Mucosa of descending colon (tissue), 3 donors: ENCODE measurements around the gene ATP8B4. TPM values are rescaled to one million over a fixed set of nuclear protein-coding genes. Genes with fewer than 3 reads are reported as not detected.

Experiments
- ATAC-seq: fragments of 200-7000 bp; cut with Tn5 transposase; one replicate; pipeline ENCODE4 v1.9.1; 2020; ENCODE audit warnings: mild to moderate bottlenecking, moderate library complexity
- DNase-seq, 3 donors: peaks; one replicate each; pipeline ENCODE4 v3.0.0-alpha.2; 2020
- H3K36me3 ChIP-seq: fragments of 200-600 bp; one replicate; pipeline ENCODE4 v1.8.0; 2021; ENCODE audit warnings: low read depth, mild to moderate bottlenecking
- H3K4me1 ChIP-seq: fragments of 200-600 bp; one replicate; pipeline ENCODE4 v1.8.0; 2021; ENCODE audit warnings: low read depth, mild to moderate bottlenecking
- H3K4me3 ChIP-seq: fragments of 200-600 bp; one replicate; pipeline ENCODE4 v1.8.0; 2021; ENCODE audit warnings: mild to moderate bottlenecking
- H3K9me3 ChIP-seq: fragments of 200-600 bp; one replicate; pipeline ENCODE4 v1.8.0; 2021; ENCODE audit warnings: mild to moderate bottlenecking
- intact Hi-C, 2 donors: fragments of 100-400 bp; cut with DNase I in 1 of 2; cut with micrococcal nuclease in 1 of 2; formaldehyde crosslinking; loops; one replicate each; pipeline versions ENCODE4 v1.11.0 to v1.11.1; 2022; cut with DNase I, micrococcal nuclease
- long read RNA-seq, 2 donors: library from polyadenylated mRNA; unstranded; transcript quantifications; one replicate each; pipeline ENCODE4 v2.0.0, GENCODE V29; 2019 to 2021
- total RNA-seq, 3 donors: library from RNA; stranded (reverse); fragmentation: NEBNext Ultra II Directional in 2 of 3; extraction: Animal tissue kit (Norgen Biotek cat#: 25700) in 2 of 3; gene quantifications; one replicate each; pipeline versions ENCODE4 v1.2.1 to v1.2.4, GENCODE V29; 2021 to 2023
- TF ChIP-seq, protein P1 (sequence below): fragments of 200-600 bp; IDR thresholded peaks from one replicate; pipeline ENCODE4 v1.8.0; 2022; ENCODE audit warnings: antibody characterized with exemption, mild to moderate bottlenecking
- donor health status: DM: no; HTN: no; CAD: no; lungs with moderate emphysema.
- donor health status: DM: no; HTN: no; CAD: no.
- donor health status: DM: no; HTN: yes; CAD: no.

The ATP8B4 gene, protein sequence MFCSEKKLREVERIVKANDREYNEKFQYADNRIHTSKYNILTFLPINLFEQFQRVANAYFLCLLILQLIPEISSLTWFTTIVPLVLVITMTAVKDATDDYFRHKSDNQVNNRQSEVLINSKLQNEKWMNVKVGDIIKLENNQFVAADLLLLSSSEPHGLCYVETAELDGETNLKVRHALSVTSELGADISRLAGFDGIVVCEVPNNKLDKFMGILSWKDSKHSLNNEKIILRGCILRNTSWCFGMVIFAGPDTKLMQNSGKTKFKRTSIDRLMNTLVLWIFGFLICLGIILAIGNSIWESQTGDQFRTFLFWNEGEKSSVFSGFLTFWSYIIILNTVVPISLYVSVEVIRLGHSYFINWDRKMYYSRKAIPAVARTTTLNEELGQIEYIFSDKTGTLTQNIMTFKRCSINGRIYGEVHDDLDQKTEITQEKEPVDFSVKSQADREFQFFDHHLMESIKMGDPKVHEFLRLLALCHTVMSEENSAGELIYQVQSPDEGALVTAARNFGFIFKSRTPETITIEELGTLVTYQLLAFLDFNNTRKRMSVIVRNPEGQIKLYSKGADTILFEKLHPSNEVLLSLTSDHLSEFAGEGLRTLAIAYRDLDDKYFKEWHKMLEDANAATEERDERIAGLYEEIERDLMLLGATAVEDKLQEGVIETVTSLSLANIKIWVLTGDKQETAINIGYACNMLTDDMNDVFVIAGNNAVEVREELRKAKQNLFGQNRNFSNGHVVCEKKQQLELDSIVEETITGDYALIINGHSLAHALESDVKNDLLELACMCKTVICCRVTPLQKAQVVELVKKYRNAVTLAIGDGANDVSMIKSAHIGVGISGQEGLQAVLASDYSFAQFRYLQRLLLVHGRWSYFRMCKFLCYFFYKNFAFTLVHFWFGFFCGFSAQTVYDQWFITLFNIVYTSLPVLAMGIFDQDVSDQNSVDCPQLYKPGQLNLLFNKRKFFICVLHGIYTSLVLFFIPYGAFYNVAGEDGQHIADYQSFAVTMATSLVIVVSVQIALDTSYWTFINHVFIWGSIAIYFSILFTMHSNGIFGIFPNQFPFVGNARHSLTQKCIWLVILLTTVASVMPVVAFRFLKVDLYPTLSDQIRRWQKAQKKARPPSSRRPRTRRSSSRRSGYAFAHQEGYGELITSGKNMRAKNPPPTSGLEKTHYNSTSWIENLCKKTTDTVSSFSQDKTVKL
- 1 to 10 TPM; 4.7 to 8.9 (median 7.4) TPM for total RNA-seq
- long read RNA-seq, donor 1, partial matches to known transcripts = 0 of 2 reads
- long read RNA-seq, donor 1, other reads (novel, unspliced or antisense) = 2 of 2 reads
- long read RNA-seq, donor 2 = 0 reads

DNA sequence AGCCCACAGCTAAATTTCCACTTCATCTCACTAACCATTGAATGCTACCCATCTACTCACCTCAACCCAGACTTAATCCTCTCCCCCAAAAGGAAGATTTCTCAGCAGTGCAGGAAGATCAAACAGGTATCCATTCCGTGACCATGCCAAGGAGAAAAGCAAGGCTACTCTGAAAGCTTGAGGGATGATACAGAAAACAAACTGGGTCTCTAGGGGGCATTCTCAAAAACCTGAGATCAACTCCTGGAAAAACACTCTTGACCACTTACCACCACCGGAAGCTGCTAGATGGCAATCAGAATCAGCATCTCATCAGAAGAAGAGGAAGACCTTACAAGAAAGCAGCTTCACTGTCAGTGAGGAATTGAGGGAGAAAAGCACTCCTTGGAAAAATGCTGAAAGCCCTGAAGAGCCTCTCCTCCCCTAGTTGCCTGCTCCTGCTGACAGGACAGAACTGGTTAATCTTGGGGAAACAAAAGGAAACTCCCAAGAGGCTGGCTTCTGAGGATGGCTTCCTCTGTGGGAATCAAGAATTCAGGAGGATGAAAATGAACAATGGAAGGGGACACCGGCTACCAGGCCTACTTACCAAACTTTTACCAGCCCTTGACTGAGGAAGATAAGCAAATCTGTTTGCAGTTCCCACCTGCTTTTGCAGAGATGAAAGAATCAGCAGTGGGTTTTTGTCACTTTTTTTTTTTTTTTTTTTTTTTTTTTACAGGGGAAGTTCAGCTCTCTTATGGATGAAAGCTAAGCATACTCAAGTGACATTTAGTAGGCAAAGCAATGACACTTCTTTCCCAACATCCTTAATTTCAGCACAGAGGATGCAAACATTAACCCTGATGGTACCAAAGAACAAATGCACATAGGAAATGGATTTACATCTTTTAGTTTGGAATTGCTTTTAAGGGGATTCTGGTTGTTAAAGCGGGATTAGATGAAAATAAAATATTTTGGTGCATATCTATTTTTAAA is at the start of gene ATP8B4:
Gene ATP8B4, minus strand, starts transcription at position 171 of the 978 bp plus-strand sequence. CDS start 12,267 bp downstream, outside the sequence.
- H3K9me3 ChIP-seq = peaks cover 7% of the 10 kb centered on the region
- no peak for ATAC-seq
- intact Hi-C loops = no loop called here
- H3K36me3 ChIP-seq = no peaks in the 10 kb centered on the region
- DNase-seq = no peak
- H3K4me3 ChIP-seq = no peak within 1 kb of the TSS
- H3K4me1 ChIP-seq = no peaks in the 10 kb centered on the region
- TF ChIP-seq, protein P1, sequence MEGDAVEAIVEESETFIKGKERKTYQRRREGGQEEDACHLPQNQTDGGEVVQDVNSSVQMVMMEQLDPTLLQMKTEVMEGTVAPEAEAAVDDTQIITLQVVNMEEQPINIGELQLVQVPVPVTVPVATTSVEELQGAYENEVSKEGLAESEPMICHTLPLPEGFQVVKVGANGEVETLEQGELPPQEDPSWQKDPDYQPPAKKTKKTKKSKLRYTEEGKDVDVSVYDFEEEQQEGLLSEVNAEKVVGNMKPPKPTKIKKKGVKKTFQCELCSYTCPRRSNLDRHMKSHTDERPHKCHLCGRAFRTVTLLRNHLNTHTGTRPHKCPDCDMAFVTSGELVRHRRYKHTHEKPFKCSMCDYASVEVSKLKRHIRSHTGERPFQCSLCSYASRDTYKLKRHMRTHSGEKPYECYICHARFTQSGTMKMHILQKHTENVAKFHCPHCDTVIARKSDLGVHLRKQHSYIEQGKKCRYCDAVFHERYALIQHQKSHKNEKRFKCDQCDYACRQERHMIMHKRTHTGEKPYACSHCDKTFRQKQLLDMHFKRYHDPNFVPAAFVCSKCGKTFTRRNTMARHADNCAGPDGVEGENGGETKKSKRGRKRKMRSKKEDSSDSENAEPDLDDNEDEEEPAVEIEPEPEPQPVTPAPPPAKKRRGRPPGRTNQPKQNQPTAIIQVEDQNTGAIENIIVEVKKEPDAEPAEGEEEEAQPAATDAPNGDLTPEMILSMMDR = no peak

DNA sequence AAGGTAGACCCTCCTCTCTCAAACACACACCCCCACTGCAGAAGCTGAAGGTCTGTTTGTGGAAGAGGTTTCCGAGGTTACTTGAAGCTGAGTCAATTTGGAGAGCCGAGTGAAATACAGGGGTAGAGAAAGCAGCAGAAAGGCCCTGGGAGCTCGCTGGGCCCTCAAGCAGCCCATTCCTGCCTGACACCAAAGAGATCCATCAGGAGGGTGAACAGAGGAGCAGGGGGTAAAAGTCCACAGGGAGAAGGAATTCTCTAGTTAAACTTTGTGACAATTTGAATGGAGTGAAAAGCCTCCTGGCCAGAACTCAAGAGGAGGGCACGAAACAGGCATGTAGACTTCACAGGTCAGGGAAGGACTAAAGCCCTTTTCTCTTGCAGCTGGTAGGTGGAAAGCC is 49.3 kb upstream of the ATP8B4 start:
- no peak for DNase-seq
- intact Hi-C loops = no loop called here
- Histone ChIP-seq H3K4me3 (no peak overlapping the region), H3K9me3 (no peaks in the 10 kb centered on the region), H3K36me3 (no peaks in the 10 kb centered on the region), H3K4me1 (peaks cover 7% of the 10 kb centered on the region)
- ATAC-seq = peak; percentile 8
- TF ChIP-seq, protein P1 = no peak

DNA sequence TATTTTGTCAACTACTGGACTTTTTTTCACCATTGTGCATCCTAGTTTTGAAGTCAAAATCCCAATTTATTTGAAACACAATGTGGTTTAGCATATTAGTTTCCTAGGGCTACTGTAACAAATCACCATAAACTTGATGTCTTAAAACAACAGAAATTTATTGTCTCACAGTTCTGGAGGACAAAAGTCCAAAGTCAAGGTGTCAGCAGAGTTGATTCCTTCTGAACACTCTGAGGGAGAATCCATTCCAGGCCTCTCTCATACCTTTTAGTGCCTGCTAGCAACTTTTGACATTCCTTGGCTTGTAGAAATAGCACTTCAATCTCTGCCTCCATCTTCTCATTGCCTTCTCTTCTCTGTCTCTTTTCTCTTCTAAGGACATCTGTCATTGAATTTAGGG is 48.1 kb upstream of the ATP8B4 start:
- H3K36me3 ChIP-seq = no peaks in the 10 kb centered on the region
- H3K4me1 ChIP-seq = peaks cover 7% of the 10 kb centered on the region
- ATAC-seq (peak; percentile 71), DNase-seq (no peak)
- intact Hi-C loops = no loop called here
- no peaks in the 10 kb centered on the region for H3K9me3 ChIP-seq
- TF ChIP-seq, protein P1 = no peak
- H3K4me3 ChIP-seq = no peak overlapping the region

DNA sequence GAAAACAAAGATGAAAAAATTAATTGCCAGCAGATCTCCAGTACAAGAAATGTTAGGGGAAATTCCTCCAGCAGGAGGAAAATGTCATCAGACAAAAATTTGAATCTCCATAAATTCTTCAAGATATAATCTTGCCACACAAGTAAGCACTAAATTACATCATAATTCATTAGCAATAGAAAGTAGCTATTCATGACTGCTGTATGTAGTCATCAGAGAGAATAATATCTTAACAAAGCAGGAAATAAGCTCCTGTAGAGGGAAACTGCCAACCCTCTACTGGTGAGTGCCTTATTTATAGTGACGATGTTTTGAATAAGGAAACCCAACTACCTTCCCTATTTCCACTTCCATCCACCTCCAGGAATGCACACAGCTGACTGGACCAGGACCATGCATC is 47.2 kb upstream of the ATP8B4 start:
- ATAC-seq (no peak), DNase-seq (no peak)
- Histone ChIP-seq H3K36me3 (no peaks in the 10 kb centered on the region), H3K9me3 (no peaks in the 10 kb centered on the region), H3K4me3 (no peak overlapping the region), H3K4me1 (peaks cover 7% of the 10 kb centered on the region)
- TF ChIP-seq, protein P1 = no peak
- intact Hi-C loops = no loop called here
